SU-DHL-6 (cell line): ENCODE data around the gene LASP1.

Source experiments
- H2AFZ ChIP-seq: fragments of 200-600 bp; sonication (generic); 2 replicates; pipeline ENCODE4 v1.6.1; 2014; ENCODE audit warnings: low read depth, mild to moderate bottlenecking, moderate library complexity, mixed read lengths, antibody characterized with exemption, low read length; ENCODE audit not compliant: severe bottlenecking
- H3F3A ChIP-seq: fragments of 200-600 bp; shearing (Covaris generic); 2 replicates; pipeline ENCODE4 v1.6.0; 2016; ENCODE audit warnings: antibody characterized with exemption, mild to moderate bottlenecking; ENCODE audit not compliant: insufficient read depth
- H3K27ac ChIP-seq: fragments of 200-600 bp; sonication (generic); 2 replicates; pipeline ENCODE4 v1.5.1; 2016; ENCODE audit warnings: low read depth, mild to moderate bottlenecking, low read length, moderate library complexity, mixed read lengths
- H3K27me3 ChIP-seq: fragments of 200-600 bp; sonication (generic), shearing (Covaris generic); 2 replicates; pipeline ENCODE4 v1.6.0; 2014; ENCODE audit warnings: mild to moderate bottlenecking, low read length
- H3K36me3 ChIP-seq: fragments of 200-600 bp; sonication (generic); 2 replicates; pipeline ENCODE4 v1.6.1; 2014; ENCODE audit warnings: mild to moderate bottlenecking, low read length, mixed read lengths
- H3K4me2 ChIP-seq: fragments of 300-600, 200-600 bp; shearing (Covaris generic), sonication (generic); 2 replicates; pipeline ENCODE4 v1.6.0; 2014; ENCODE audit warnings: low read length, low read depth, mild to moderate bottlenecking; ENCODE audit not compliant: poor library complexity, severe bottlenecking
- H3K4me3 ChIP-seq: fragments of 200-600 bp; sonication (generic); 2 replicates; pipeline ENCODE4 v1.5.1; 2014; ENCODE audit warnings: antibody characterized with exemption, low read length, mild to moderate bottlenecking, mixed read lengths; ENCODE audit not compliant: insufficient read depth, poor library complexity, severe bottlenecking
- H3K79me2 ChIP-seq: fragments of 200-600 bp; sonication (generic); 2 replicates; pipeline ENCODE4 v1.6.1; 2014; ENCODE audit warnings: mild to moderate bottlenecking, low read length, moderate library complexity; ENCODE audit not compliant: insufficient read depth
- H3K9ac ChIP-seq: fragments of 200-600 bp; sonication (generic); 2 replicates; pipeline ENCODE4 v1.7.0; 2014; ENCODE audit warnings: mild to moderate bottlenecking, low read length
- H3K9me2 ChIP-seq: fragments of 200-600 bp; sonication (generic); replicated peaks from 2 replicates; pipeline ENCODE4 v1.6.1; 2014; ENCODE audit warnings: low read length; ENCODE audit not compliant: insufficient read depth
- H3K9me3 ChIP-seq: fragments of 200-600 bp; sonication (generic); 2 replicates; pipeline ENCODE4 v1.6.1; 2014; ENCODE audit warnings: low read length, mixed read lengths; ENCODE audit not compliant: insufficient read depth
- H4K20me1 ChIP-seq: fragments of 200-600 bp; sonication (generic); 2 replicates; pipeline ENCODE4 v1.6.1; 2014; ENCODE audit warnings: low read depth, mild to moderate bottlenecking, antibody characterized with exemption, low read length, moderate library complexity, mixed read lengths
- EZH2phosphoT487 ChIP-seq: fragments of 200-600 bp; sonication (generic), shearing (Covaris generic); conservative IDR thresholded peaks from 2 replicates; pipeline ENCODE4 v1.6.1; 2018; ENCODE audit warnings: mild to moderate bottlenecking, antibody characterized with exemption, low read length, moderate library complexity, mixed read lengths
- TF ChIP-seq, protein P1 (sequence below): fragments of 200-600 bp; sonication (generic); IDR thresholded peaks from one replicate; pipeline ENCODE4 v1.5.1; 2017; ENCODE audit warnings: antibody characterized with exemption, mild to moderate bottlenecking, low read length, moderate library complexity; ENCODE audit not compliant: insufficient read depth, poor library complexity, severe bottlenecking

Gene LASP1

DNA sequence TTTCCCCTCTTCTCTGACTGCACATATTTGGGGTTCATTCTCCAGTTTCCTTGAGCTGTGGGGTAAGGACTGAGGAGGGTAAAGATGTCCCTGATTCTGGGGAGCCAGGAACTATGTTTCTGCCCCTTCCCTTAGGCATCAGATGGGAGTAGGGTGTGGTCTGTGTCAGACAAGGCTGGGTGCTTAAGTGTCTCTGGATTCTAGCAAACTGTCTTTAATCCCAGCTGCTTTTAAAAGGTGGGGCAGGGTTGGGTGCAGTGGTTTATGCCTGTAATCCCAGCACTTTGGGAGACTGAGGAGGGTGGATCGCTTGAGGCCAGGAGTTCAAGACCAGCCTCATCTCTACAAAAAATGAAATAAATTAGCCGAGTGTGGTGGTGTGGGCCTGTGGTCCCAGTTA is 13.0 kb downstream of the LASP1 start:
- Histone ChIP-seq H3K27me3 (no peaks in the 10 kb centered on the region), H3K9ac (no peak overlapping the region), H3K9me3 (no peaks in the 10 kb centered on the region), H3K4me3 (no peak overlapping the region), H2AFZ (no peak overlapping the region), H3K9me2 (no peaks in the 10 kb centered on the region), H4K20me1 (no peaks in the 10 kb centered on the region), H3K27ac (no peak overlapping the region), H3K79me2 (peaks cover 81% of the 10 kb centered on the region), H3F3A (no peaks in the 10 kb centered on the region), H3K36me3 (no peaks in the 10 kb centered on the region), H3K4me2 (no peak overlapping the region)
- TF ChIP-seq EZH2phosphoT487: no peak
- TF ChIP-seq, protein P1, sequence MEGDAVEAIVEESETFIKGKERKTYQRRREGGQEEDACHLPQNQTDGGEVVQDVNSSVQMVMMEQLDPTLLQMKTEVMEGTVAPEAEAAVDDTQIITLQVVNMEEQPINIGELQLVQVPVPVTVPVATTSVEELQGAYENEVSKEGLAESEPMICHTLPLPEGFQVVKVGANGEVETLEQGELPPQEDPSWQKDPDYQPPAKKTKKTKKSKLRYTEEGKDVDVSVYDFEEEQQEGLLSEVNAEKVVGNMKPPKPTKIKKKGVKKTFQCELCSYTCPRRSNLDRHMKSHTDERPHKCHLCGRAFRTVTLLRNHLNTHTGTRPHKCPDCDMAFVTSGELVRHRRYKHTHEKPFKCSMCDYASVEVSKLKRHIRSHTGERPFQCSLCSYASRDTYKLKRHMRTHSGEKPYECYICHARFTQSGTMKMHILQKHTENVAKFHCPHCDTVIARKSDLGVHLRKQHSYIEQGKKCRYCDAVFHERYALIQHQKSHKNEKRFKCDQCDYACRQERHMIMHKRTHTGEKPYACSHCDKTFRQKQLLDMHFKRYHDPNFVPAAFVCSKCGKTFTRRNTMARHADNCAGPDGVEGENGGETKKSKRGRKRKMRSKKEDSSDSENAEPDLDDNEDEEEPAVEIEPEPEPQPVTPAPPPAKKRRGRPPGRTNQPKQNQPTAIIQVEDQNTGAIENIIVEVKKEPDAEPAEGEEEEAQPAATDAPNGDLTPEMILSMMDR: no peak

GRCh38 chr17:38883592-38884526 is 14.0 kb downstream of the LASP1 start:
- H3K27ac ChIP-seq: no peak overlapping the region
- no peak overlapping the region for H3K9ac ChIP-seq

GRCh38 chr17:38885044-38885727 is 15.3 kb downstream of the LASP1 start:
- TF ChIP-seq, protein P1: no peak
- no peak for TF ChIP-seq EZH2phosphoT487
- Histone ChIP-seq H3K4me3 (no peak overlapping the region), H3K27me3 (no peaks in the 10 kb centered on the region), H2AFZ (no peak overlapping the region), H3K4me2 (no peak overlapping the region), H4K20me1 (no peaks in the 10 kb centered on the region), H3K79me2 (peaks cover 68% of the 10 kb centered on the region), H3F3A (no peaks in the 10 kb centered on the region), H3K9me3 (no peaks in the 10 kb centered on the region), H3K36me3 (no peaks in the 10 kb centered on the region), H3K9ac (no peak overlapping the region), H3K27ac (no peak overlapping the region), H3K9me2 (no peaks in the 10 kb centered on the region)

More at GRCh38 chr17:38883592-38884526, 14.0 kb downstream of the LASP1 start:
- H3K4me2 ChIP-seq: no peak overlapping the region
- H3F3A ChIP-seq: no peaks in the 10 kb centered on the region
- no peaks in the 10 kb centered on the region for H3K36me3 ChIP-seq
- no peak overlapping the region for H3K4me3 ChIP-seq
- TF ChIP-seq EZH2phosphoT487: no peak
- TF ChIP-seq, protein P1: no peak
- H3K9me2 ChIP-seq: no peaks in the 10 kb centered on the region
- H3K27me3 ChIP-seq: no peaks in the 10 kb centered on the region
- H3K79me2 ChIP-seq: peaks cover 75% of the 10 kb centered on the region
- no peaks in the 10 kb centered on the region for H3K9me3 ChIP-seq
- H2AFZ ChIP-seq: no peak overlapping the region
- H4K20me1 ChIP-seq: no peaks in the 10 kb centered on the region
